NCI-H2107 treated with DMSO at 0.1 percent for 48 hours (cell line): Measurements from ENCODE around the gene NUB1.

Experiments
- DNase-seq: peaks from one replicate; lab custom pipeline; 2025; ENCODE audit not compliant: unreplicated experiment; lab: John Stamatoyannopoulos, UW

The NUB1 gene

GRCh38 chr7:151342102-151342646 is 562 bp downstream of the NUB1 start:
- no peak for DNase-seq

- no peak for DNase-seq
These were observed 1.2 kb downstream of the NUB1 start for GRCh38 chr7:151342811-151343210.

- DNase-seq: no peak
These were observed 1.9 kb downstream of the NUB1 start for GRCh38 chr7:151343516-151343915.

- no peak for DNase-seq
These were observed 4.2 kb downstream of the NUB1 start for GRCh38 chr7:151345576-151346469.

GRCh38 chr7:151346470-151346769 is 4.8 kb downstream of the NUB1 start:
- DNase-seq: no peak

GRCh38 chr7:151347200-151347599 is 5.6 kb downstream of the NUB1 start:
- DNase-seq: no peak

- no peak for DNase-seq
These were observed 7.4 kb downstream of the NUB1 start for GRCh38 chr7:151348970-151349369.

GRCh38 chr7:151349507-151349853 is 7.9 kb downstream of the NUB1 start:
- no peak for DNase-seq

- no peak for DNase-seq
These were observed 9.4 kb downstream of the NUB1 start for GRCh38 chr7:151351027-151351426.

- DNase-seq: no peak
These were observed 10.4 kb downstream of the NUB1 start for GRCh38 chr7:151351967-151352366.

GRCh38 chr7:151352512-151352911 is 10.9 kb downstream of the NUB1 start:
- no peak for DNase-seq

- DNase-seq: no peak
These were observed 19.8 kb downstream of the NUB1 start for GRCh38 chr7:151361193-151361959.

- no peak for DNase-seq
These were observed 21.6 kb downstream of the NUB1 start for GRCh38 chr7:151363182-151363581.

- no peak for DNase-seq
These were observed 24.7 kb downstream of the NUB1 start for GRCh38 chr7:151366166-151366879.

GRCh38 chr7:151366880-151367222 is 25.2 kb downstream of the NUB1 start:
- no peak for DNase-seq

- no peak for DNase-seq
These were observed 25.7 kb downstream of the NUB1 start for GRCh38 chr7:151367284-151367683.

- peak; percentile 88 for DNase-seq
These were observed 26.5 kb downstream of the NUB1 start for GRCh38 chr7:151368136-151368571.

GRCh38 chr7:151371266-151371665 is 29.7 kb downstream of the NUB1 start:
- DNase-seq: no peak

GRCh38 chr7:151372612-151373265 is 31.1 kb downstream of the NUB1 start:
- DNase-seq: no peak

GRCh38 chr7:151373599-151373998 is 32.0 kb downstream of the NUB1 start:
- DNase-seq: no peak

- DNase-seq: no peak
These were observed 32.5 kb downstream of the NUB1 start for GRCh38 chr7:151374139-151374538.
